Activated CD4-positive, alpha-beta memory T cell treated with anti-CD3 and anti-CD28 coated beads for 36 hours (primary cell): Measurements from ENCODE around the gene ECSCR. TPM values are rescaled to one million over a fixed set of nuclear protein-coding genes. Genes with fewer than 3 reads are reported as not detected.

ENCODE experiments used
- CTCF ChIA-PET: fragments of 350-600 bp; sonication (Branson Sonifier 250); formaldehyde crosslinking; loops from one replicate; lab custom pipeline; 2021; ENCODE audit warnings: antibody characterized with exemption, inconsistent platforms; lab: Charles Lee
- POLR2A ChIA-PET: fragments of 350-600 bp; sonication (Branson Sonifier 250); formaldehyde crosslinking; loops from one replicate; lab custom pipeline; 2021; ENCODE audit warnings: antibody characterized with exemption; lab: Charles Lee
- DNase-seq: peaks from one replicate; pipeline ENCODE4 v3.0.0-alpha.2; 2020
- H3K27ac Mint-ChIP-seq: one replicate; pipeline ENCODE4 v1.8.0; 2021; ENCODE audit warnings: mixed read lengths
- H3K27me3 Mint-ChIP-seq: one replicate; pipeline ENCODE4 v1.8.0; 2021; ENCODE audit warnings: mixed read lengths
- H3K36me3 Mint-ChIP-seq: one replicate; pipeline ENCODE4 v1.8.0; 2021; ENCODE audit warnings: mixed read lengths
- H3K4me1 Mint-ChIP-seq: one replicate; pipeline ENCODE4 v1.8.0; 2021; ENCODE audit warnings: low read depth, mixed read lengths
- H3K4me3 Mint-ChIP-seq: one replicate; pipeline ENCODE4 v1.8.0; 2021; ENCODE audit warnings: mild to moderate bottlenecking, mixed read lengths
- H3K9me3 Mint-ChIP-seq: one replicate; pipeline ENCODE4 v1.8.0; 2021; ENCODE audit warnings: mixed read lengths
- intact Hi-C: fragments of 100-400 bp; cut with micrococcal nuclease; formaldehyde crosslinking; loops from one replicate; pipeline ENCODE4 v1.15.1; 2023
- total RNA-seq, 2 experiments: library from RNA; stranded (reverse); gene quantifications; one replicate each; pipeline ENCODE4 v1.2.3, GENCODE V29; 2021

The ECSCR gene
- total RNA-seq, 2 experiments from 2014 or later, result 3.7 to 4.2 TPM

GRCh38 chr5:139419226-139420192 is 43.0 kb downstream of the ECSCR start:
- Mint-ChIP-seq H3K27me3 (no peaks in the 10 kb centered on the region), H3K36me3 (peaks cover 55% of the 10 kb centered on the region), H3K27ac (peak overlapping the region; percentile 4), H3K4me3 (no peak overlapping the region), H3K4me1 (peaks cover 38% of the 10 kb centered on the region), H3K9me3 (no peaks in the 10 kb centered on the region)
- ChIA-PET CTCF (interaction anchor here (0.6 to 13.6 kb wide), 10 partner anchors 9 to 208 kb away, joined by 3 to 443 read pairs (median 5); partner anchors contain the start of genes SPATA24 and STING1), POLR2A (interaction anchor here (1.0 to 7.9 kb wide), 6 partner anchors 19 to 94 kb away, joined by 3 to 50 read pairs (median 4); partner anchors contain the start of gene STING1)
- intact Hi-C loops, result loop anchor here (5.0 kb wide), 1 partner anchor 348 kb away; no protein-coding TSS in a partner anchor
- DNase-seq, result no peak

GRCh38 chr5:139418793-139419192 is 43.8 kb downstream of the ECSCR start:
- H3K36me3 Mint-ChIP-seq, result peaks cover 51% of the 10 kb centered on the region
- intact Hi-C loops, result no loop called here

GRCh38 chr5:139417214-139417613 is 45.3 kb downstream of the ECSCR start:
- Mint-ChIP-seq H3K4me1 (peaks cover 56% of the 10 kb centered on the region), H3K9me3 (no peaks in the 10 kb centered on the region), H3K27ac (peak overlapping the region; percentile 96), H3K4me3 (no peak overlapping the region), H3K36me3 (peaks cover 56% of the 10 kb centered on the region), H3K27me3 (no peaks in the 10 kb centered on the region)
- no peak for DNase-seq
- ChIA-PET CTCF (interaction anchor here (0.9 to 13.6 kb wide), 6 partner anchors 15 to 348 kb away, joined by 3 to 443 read pairs (median 5); partner anchors contain the start of genes DNAJC18 and STING1), POLR2A (interaction anchor here (0.9 to 7.9 kb wide), 7 partner anchors 18 to 235 kb away, joined by 3 to 57 read pairs (median 27); partner anchors contain the start of genes MZB1 and STING1)
- intact Hi-C loops, result no loop called here

More at GRCh38 chr5:139418793-139419192, 43.8 kb downstream of the ECSCR start:
- POLR2A ChIA-PET, result interaction anchor here (1.5 to 7.9 kb wide), 4 partner anchors 27 to 63 kb away, joined by 3 to 57 read pairs (median 27); partner anchors contain the start of genes MZB1 and STING1
- H3K27me3 Mint-ChIP-seq, result no peaks in the 10 kb centered on the region
- H3K9me3 Mint-ChIP-seq, result no peaks in the 10 kb centered on the region
- peak overlapping the region; percentile 6 for H3K27ac Mint-ChIP-seq
- CTCF ChIA-PET, result interaction anchor here (1.2 to 13.6 kb wide), 3 partner anchors 28 to 97 kb away, joined by 3 to 443 read pairs (median 7); partner anchors contain the start of gene STING1
- no peak overlapping the region for H3K4me3 Mint-ChIP-seq
- no peak for DNase-seq
- H3K4me1 Mint-ChIP-seq, result peaks cover 46% of the 10 kb centered on the region

- intact Hi-C loops, result no loop called here
- DNase-seq, result no peak
- H3K4me1 Mint-ChIP-seq, result peaks cover 54% of the 10 kb centered on the region
- CTCF ChIA-PET, result interaction anchor here (1.0 to 13.6 kb wide), 4 partner anchors 8 to 349 kb away, joined by 3 to 443 read pairs (median 5); no protein-coding TSS in a partner anchor
- peak overlapping the region; percentile 96 for H3K27ac Mint-ChIP-seq
- no peak overlapping the region for H3K4me3 Mint-ChIP-seq
- H3K27me3 Mint-ChIP-seq, result no peaks in the 10 kb centered on the region
- H3K9me3 Mint-ChIP-seq, result no peaks in the 10 kb centered on the region
- H3K36me3 Mint-ChIP-seq, result peaks cover 57% of the 10 kb centered on the region
- POLR2A ChIA-PET, result interaction anchor here (0.7 to 7.9 kb wide), 12 partner anchors 13 to 236 kb away, joined by 3 to 57 read pairs (median 22); partner anchors contain the start of genes DNAJC18, MZB1, SPATA24 and STING1
These were observed 45.9 kb downstream of the ECSCR start for GRCh38 chr5:139416651-139417050.

GRCh38 chr5:139415869-139416268 is 46.7 kb downstream of the ECSCR start:
- CTCF ChIA-PET, result interaction anchor here (0.7 to 13.6 kb wide), 11 partner anchors 9 to 349 kb away, joined by 3 to 443 read pairs (median 4); partner anchors contain the start of genes DNAJC18 and SPATA24

GRCh38 chr5:139415221-139415861 is 47.2 kb downstream of the ECSCR start:
- H3K4me3 Mint-ChIP-seq, result peak overlapping the region; percentile 61
- intact Hi-C loops, result loop anchor here (1.0 to 2.0 kb wide), 8 partner anchors 25 to 161 kb away; partner anchors contain the start of genes PAIP2, STING1 and UBE2D2

More at GRCh38 chr5:139415869-139416268, 46.7 kb downstream of the ECSCR start:
- intact Hi-C loops, result loop anchor here (1.0 to 2.0 kb wide), 8 partner anchors 26 to 161 kb away; partner anchors contain the start of genes PAIP2, STING1 and UBE2D2
- no peak for DNase-seq
- Mint-ChIP-seq H3K36me3 (peaks cover 56% of the 10 kb centered on the region), H3K4me3 (peak overlapping the region; percentile 49), H3K4me1 (peaks cover 54% of the 10 kb centered on the region), H3K27ac (peak overlapping the region; percentile 96), H3K27me3 (no peaks in the 10 kb centered on the region), H3K9me3 (no peaks in the 10 kb centered on the region)
- POLR2A ChIA-PET, result interaction anchor here (0.8 to 7.9 kb wide), 19 partner anchors 10 to 236 kb away, joined by 3 to 57 read pairs (median 9); partner anchors contain the start of genes DNAJC18, MATR3, MZB1 and SPATA24

GRCh38 chr5:139414581-139415130 is 47.9 kb downstream of the ECSCR start:
- Mint-ChIP-seq H3K27me3 (no peaks in the 10 kb centered on the region), H3K4me1 (peaks cover 52% of the 10 kb centered on the region), H3K4me3 (peak overlapping the region; percentile 61), H3K27ac (peak overlapping the region; percentile 96), H3K9me3 (no peaks in the 10 kb centered on the region), H3K36me3 (peaks cover 46% of the 10 kb centered on the region)
- peak; percentile 31 for DNase-seq
- CTCF ChIA-PET, result interaction anchor here (0.9 to 13.6 kb wide), 10 partner anchors 8 to 179 kb away, joined by 3 to 443 read pairs (median 4); partner anchors contain the start of genes DNAJC18, SPATA24 and UBE2D2
- POLR2A ChIA-PET, result interaction anchor here (0.8 to 7.9 kb wide), 19 partner anchors 11 to 151 kb away, joined by 3 to 57 read pairs (median 9); partner anchors contain the start of genes DNAJC18, MATR3, MZB1 and PAIP2
- intact Hi-C loops, result loop anchor here (1.0 to 2.0 kb wide), 10 partner anchors 10 to 223 kb away; partner anchors contain the start of genes PAIP2, SPATA24, STING1 and UBE2D2

More at GRCh38 chr5:139415221-139415861, 47.2 kb downstream of the ECSCR start:
- CTCF ChIA-PET, result interaction anchor here (0.6 to 13.6 kb wide), 11 partner anchors 9 to 350 kb away, joined by 3 to 443 read pairs (median 4); partner anchors contain the start of genes DNAJC18 and SPATA24
- POLR2A ChIA-PET, result interaction anchor here (0.8 to 7.9 kb wide), 17 partner anchors 9 to 147 kb away, joined by 3 to 57 read pairs (median 11); partner anchors contain the start of genes DNAJC18, MATR3, MZB1 and SPATA24
- H3K27ac Mint-ChIP-seq, result peak overlapping the region; percentile 96
- peaks cover 53% of the 10 kb centered on the region for H3K4me1 Mint-ChIP-seq
- H3K36me3 Mint-ChIP-seq, result peaks cover 51% of the 10 kb centered on the region
- no peaks in the 10 kb centered on the region for H3K9me3 Mint-ChIP-seq
- DNase-seq, result peak; percentile 77
- no peaks in the 10 kb centered on the region for H3K27me3 Mint-ChIP-seq

GRCh38 chr5:139413963-139414362 is 48.6 kb downstream of the ECSCR start:
- intact Hi-C loops, result loop anchor here (1.0 to 2.0 kb wide), 6 partner anchors 10 to 223 kb away; partner anchors contain the start of genes SPATA24, STING1 and UBE2D2
- Mint-ChIP-seq H3K36me3 (peaks cover 42% of the 10 kb centered on the region), H3K27me3 (no peaks in the 10 kb centered on the region), H3K4me3 (peak overlapping the region; percentile 61), H3K27ac (peak overlapping the region; percentile 96), H3K4me1 (peaks cover 52% of the 10 kb centered on the region), H3K9me3 (no peaks in the 10 kb centered on the region)
- CTCF ChIA-PET, result interaction anchor here (0.6 to 13.6 kb wide), 10 partner anchors 9 to 180 kb away, joined by 3 to 443 read pairs (median 4); partner anchors contain the start of genes DNAJC18, SPATA24 and UBE2D2
- POLR2A ChIA-PET, result interaction anchor here (0.6 to 7.9 kb wide), 17 partner anchors 11 to 151 kb away, joined by 3 to 57 read pairs (median 11); partner anchors contain the start of genes DNAJC18, MATR3, MZB1 and PAIP2
- DNase-seq, result peak; percentile 62

GRCh38 chr5:139413153-139413552 is 49.4 kb downstream of the ECSCR start:
- ChIA-PET CTCF (interaction anchor here (1.1 to 13.6 kb wide), 5 partner anchors 10 to 103 kb away, joined by 3 to 443 read pairs (median 9); partner anchors contain the start of genes DNAJC18 and SPATA24), POLR2A (interaction anchor here (2.9 to 5.7 kb wide), 2 partner anchors 21 to 46 kb away, joined by 14 to 57 read pairs; partner anchors contain the start of gene MZB1)
- H3K36me3 Mint-ChIP-seq, result peaks cover 35% of the 10 kb centered on the region

More at GRCh38 chr5:139413153-139413552, 49.4 kb downstream of the ECSCR start:
- Mint-ChIP-seq H3K4me3 (no peak overlapping the region), H3K27ac (peak overlapping the region; percentile 96), H3K4me1 (peaks cover 50% of the 10 kb centered on the region), H3K9me3 (no peaks in the 10 kb centered on the region), H3K27me3 (no peaks in the 10 kb centered on the region)
- no peak for DNase-seq
- intact Hi-C loops, result no loop called here
